Liver (tissue), 9 donors: ENCODE data around the gene PRKACA. TPM values are rescaled to one million over a fixed set of nuclear protein-coding genes. Genes with fewer than 3 reads are reported as not detected.

Experiments used
- DNase-seq: peaks from one replicate; pipeline ENCODE4 v3.0.0-alpha.2; 2017; ENCODE audit warnings: low spot score
- H3K27ac ChIP-seq, 2 donors: one replicate each; pipeline ENCODE4 v1.7.0; 2013; ENCODE audit warnings: inconsistent platforms in 2 of 2, low read length in 2 of 2, control low read depth in 1 of 2, low read depth in 1 of 2, mild to moderate bottlenecking in 1 of 2
- H3K27me3 ChIP-seq, 4 donors: one replicate each; pipeline versions ENCODE4 v1.6.1 to v1.7.0; 2013; ENCODE audit warnings: low read length in 3 of 4, inconsistent platforms in 1 of 4, mild to moderate bottlenecking in 1 of 4, moderate library complexity in 1 of 4; ENCODE audit not compliant: control insufficient read depth in 4 of 4, insufficient read depth in 4 of 4
- H3K36me3 ChIP-seq, 4 donors: one replicate each; pipeline versions ENCODE4 v1.6.1 to v1.7.0; 2013; ENCODE audit warnings: low read length in 3 of 4, mild to moderate bottlenecking in 3 of 4, low read depth in 1 of 4, moderate library complexity in 1 of 4; ENCODE audit not compliant: control insufficient read depth in 4 of 4, insufficient read depth in 3 of 4
- H3K4me1 ChIP-seq, 4 donors: one replicate each; pipeline versions ENCODE4 v1.6.1 to v1.7.0; 2013; ENCODE audit warnings: low read length in 3 of 4, mild to moderate bottlenecking in 3 of 4, moderate library complexity in 1 of 4; ENCODE audit not compliant: control insufficient read depth in 4 of 4, insufficient read depth in 4 of 4
- H3K4me3 ChIP-seq, 3 donors: one replicate each; pipeline versions ENCODE4 v1.6.1 to v1.7.0; 2013; ENCODE audit warnings: low read length in 3 of 3, control low read depth in 1 of 3, low read depth in 1 of 3, mild to moderate bottlenecking in 1 of 3
- H3K9ac ChIP-seq, 2 donors: one replicate each; pipeline ENCODE4 v1.7.0; 2013; ENCODE audit warnings: low read length in 2 of 2, mild to moderate bottlenecking in 2 of 2, moderate library complexity in 2 of 2, control low read depth in 1 of 2, low read depth in 1 of 2
- H3K9me3 ChIP-seq, 4 donors: one replicate each; pipeline versions ENCODE4 v1.6.1 to v1.7.0; 2013; ENCODE audit warnings: low read length in 3 of 4; ENCODE audit not compliant: control insufficient read depth in 4 of 4
- EGR1 ChIP-seq, 2 donors: IDR thresholded peaks; 2 replicates each; pipeline ENCODE4 v1.6.1; 2016 to 2018; ENCODE audit warnings: antibody characterized with exemption in 2 of 2, low read depth in 2 of 2
- FOXA1 ChIP-seq: IDR thresholded peaks from 2 replicates; pipeline ENCODE4 v1.6.1; 2016; ENCODE audit warnings: antibody characterized with exemption
- FOXA2 ChIP-seq: IDR thresholded peaks from 2 replicates; pipeline ENCODE4 v1.6.1; 2016; ENCODE audit warnings: antibody characterized with exemption
- GABPA ChIP-seq, 2 donors: IDR thresholded peaks in 1 of 2; conservative IDR thresholded peaks in 1 of 2; 2 replicates each; pipeline ENCODE4 v1.6.1; 2016; ENCODE audit warnings: antibody characterized with exemption in 2 of 2, mild to moderate bottlenecking in 1 of 2, moderate library complexity in 1 of 2
- HNF4A ChIP-seq, 2 donors: conservative IDR thresholded peaks; 2 replicates each; pipeline ENCODE4 v1.6.1; 2016; ENCODE audit warnings: antibody characterized with exemption in 2 of 2, mild to moderate bottlenecking in 2 of 2
- HNF4G ChIP-seq: IDR thresholded peaks from 2 replicates; pipeline ENCODE4 v1.6.1; 2016; ENCODE audit warnings: antibody characterized with exemption
- JUND ChIP-seq, 2 donors: IDR thresholded peaks; 2 replicates each; pipeline ENCODE4 v1.6.1; 2016; ENCODE audit warnings: antibody characterized with exemption in 2 of 2
- NR2F2 ChIP-seq: IDR thresholded peaks from 2 replicates; pipeline ENCODE4 v1.6.1; 2016; ENCODE audit warnings: antibody characterized with exemption
- RAD21 ChIP-seq, 2 donors: IDR thresholded peaks; 2 replicates each; pipeline ENCODE4 v1.6.1; 2016; ENCODE audit warnings: antibody characterized with exemption in 2 of 2, mild to moderate bottlenecking in 2 of 2
- RXRA ChIP-seq, 2 donors: IDR thresholded peaks; 2 replicates each; pipeline ENCODE4 v1.6.1; 2017 to 2018; ENCODE audit warnings: antibody characterized with exemption in 2 of 2, mild to moderate bottlenecking in 1 of 2
- SP1 ChIP-seq: IDR thresholded peaks from 2 replicates; pipeline ENCODE4 v1.6.1; 2018; ENCODE audit warnings: antibody characterized with exemption, mild to moderate bottlenecking
- TAF1 ChIP-seq: conservative IDR thresholded peaks from 2 replicates; pipeline ENCODE4 v1.6.1; 2016; ENCODE audit warnings: antibody characterized with exemption, mild to moderate bottlenecking
- YY1 ChIP-seq: IDR thresholded peaks from 2 replicates; pipeline ENCODE4 v1.6.1; 2016; ENCODE audit warnings: antibody characterized with exemption, mild to moderate bottlenecking
- WGBS: extraction: QIAGEN DNeasy Blood & Tissue Kit; methylation state at CpG from one replicate; pipeline ENCODE4 v1.1.7; 2013; 5-methylcytosine and 5-hydroxymethylcytosine counted together
- polyA plus RNA-seq, 2 donors: library from polyadenylated mRNA; stranded (reverse) in 1 of 2; unstranded in 1 of 2; fragments of 200-250 nt in 1 of 2; fragments of >200 nt in 1 of 2; fragmentation: Nextera tagmentation in 1 of 2; extraction: Ambion mirVana in 1 of 2; gene quantifications; one replicate each; pipeline versions ENCODE4 v1.2.1 to v1.2.3, GENCODE V29; 2013 to 2015
- total RNA-seq, 2 donors: library from RNA; depleted of rRNA; stranded (reverse); fragments of >200 nt; gene quantifications; one replicate each; pipeline ENCODE4 v1.2.3, GENCODE V29; 2014
- TF ChIP-seq, protein P1 (sequence below): IDR thresholded peaks from 2 replicates; pipeline ENCODE4 v1.6.1; 2016; ENCODE audit warnings: antibody characterized with exemption
- TF ChIP-seq, protein P2 (sequence below): IDR thresholded peaks from 2 replicates; pipeline ENCODE4 v1.6.1; 2016; ENCODE audit warnings: antibody characterized with exemption
- TF ChIP-seq, protein P3 (sequence below): IDR thresholded peaks from 2 replicates; pipeline ENCODE4 v1.6.1; 2016; ENCODE audit warnings: antibody characterized with exemption
- TF ChIP-seq, protein P4 (sequence below): IDR thresholded peaks from 2 replicates; pipeline ENCODE4 v1.6.1; 2016; ENCODE audit warnings: antibody characterized with exemption, mild to moderate bottlenecking
- TF ChIP-seq, protein P5 (sequence below): fragments of 150-350 bp; IDR thresholded peaks from 2 replicates; pipeline ENCODE4 v1.5.1; 2017; ENCODE audit warnings: improper control_type of control experiment, low read depth, low read length; ENCODE audit not compliant: missing input control
- donor health status: healthy.
- donor health status: healthy.
- donor health status: healthy.
- donor health status: healthy.
- donor health status: healthy.

The PRKACA gene
- total and polyA plus RNA-seq, 4 donors, result 15.5 to 72.4 (median 40.2) TPM

DNA sequence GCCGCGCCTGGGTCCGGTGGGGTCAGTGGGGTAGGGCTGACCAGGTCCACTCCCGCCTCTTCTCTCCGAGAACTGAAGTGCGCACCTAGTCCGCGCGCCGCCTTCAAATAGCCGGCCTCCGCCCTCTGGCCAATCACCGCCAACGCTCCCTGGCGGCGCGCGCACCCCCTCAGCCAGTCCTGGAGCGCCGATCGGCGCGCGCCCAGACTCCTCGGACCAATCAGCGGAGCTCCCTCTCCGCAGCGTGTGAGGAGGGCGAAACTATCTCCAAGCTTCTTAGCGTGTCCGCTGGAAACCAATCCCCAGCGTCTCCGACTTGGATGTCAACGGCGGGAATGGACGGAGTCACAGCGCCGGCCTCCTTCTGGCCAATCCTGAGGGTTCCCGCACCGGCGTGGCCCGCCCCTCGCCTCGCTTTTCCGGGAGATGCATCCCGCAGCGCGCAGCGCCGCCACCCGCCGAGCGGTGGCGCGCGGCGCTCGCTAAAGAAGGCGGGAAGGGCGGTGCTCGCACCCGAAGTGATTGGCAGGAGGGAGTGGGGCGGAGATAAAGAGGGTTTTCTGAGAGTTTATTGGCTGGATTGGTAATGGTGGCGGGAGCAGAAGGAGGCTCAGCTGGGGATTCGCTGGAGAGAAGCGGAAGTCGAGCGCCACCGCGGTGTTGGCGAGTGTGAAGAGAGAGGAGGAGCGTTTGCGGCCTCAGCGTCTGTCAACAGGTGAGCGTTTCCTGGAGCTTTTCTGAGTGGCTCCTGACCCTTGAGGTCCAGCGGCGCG lies 19.1 kb upstream of the PRKACA start, which contains the start of gene ASF1B:
Gene ASF1B (minus strand): TSS at position 81 of the 773 bp plus-strand sequence. CDS start 133 bp downstream, outside the sequence.
- WGBS, result under 1% methylated on average over 78 of the region's 78 CpGs
- H3K9me3 ChIP-seq, result no peaks in the 10 kb centered on the region
- peak within 1 kb of the TSS; percentile 61 to 74 for H3K9ac ChIP-seq
- no peaks in the 10 kb centered on the region for H3K27me3 ChIP-seq
- TF ChIP-seq, protein P1, sequence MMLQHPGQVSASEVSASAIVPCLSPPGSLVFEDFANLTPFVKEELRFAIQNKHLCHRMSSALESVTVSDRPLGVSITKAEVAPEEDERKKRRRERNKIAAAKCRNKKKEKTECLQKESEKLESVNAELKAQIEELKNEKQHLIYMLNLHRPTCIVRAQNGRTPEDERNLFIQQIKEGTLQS, result no peak
- TF ChIP-seq, protein P2, sequence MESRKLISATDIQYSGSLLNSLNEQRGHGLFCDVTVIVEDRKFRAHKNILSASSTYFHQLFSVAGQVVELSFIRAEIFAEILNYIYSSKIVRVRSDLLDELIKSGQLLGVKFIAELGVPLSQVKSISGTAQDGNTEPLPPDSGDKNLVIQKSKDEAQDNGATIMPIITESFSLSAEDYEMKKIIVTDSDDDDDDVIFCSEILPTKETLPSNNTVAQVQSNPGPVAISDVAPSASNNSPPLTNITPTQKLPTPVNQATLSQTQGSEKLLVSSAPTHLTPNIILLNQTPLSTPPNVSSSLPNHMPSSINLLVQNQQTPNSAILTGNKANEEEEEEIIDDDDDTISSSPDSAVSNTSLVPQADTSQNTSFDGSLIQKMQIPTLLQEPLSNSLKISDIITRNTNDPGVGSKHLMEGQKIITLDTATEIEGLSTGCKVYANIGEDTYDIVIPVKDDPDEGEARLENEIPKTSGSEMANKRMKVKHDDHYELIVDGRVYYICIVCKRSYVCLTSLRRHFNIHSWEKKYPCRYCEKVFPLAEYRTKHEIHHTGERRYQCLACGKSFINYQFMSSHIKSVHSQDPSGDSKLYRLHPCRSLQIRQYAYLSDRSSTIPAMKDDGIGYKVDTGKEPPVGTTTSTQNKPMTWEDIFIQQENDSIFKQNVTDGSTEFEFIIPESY, result no peak
- TF ChIP-seq YY1 (peak; percentile 94), FOXA1 (peak; percentile 30), SP1 (peak; percentile 89), EGR1 (IDR thresholded peaks at IDR 0.05; ENCODE audit: low read depth in 2 of 2) (peak in 1 of 2 donors; percentile 8), HNF4A (conservative IDR thresholded peaks at IDR 0.05) (peak in 1 of 2 donors; percentile 6), HNF4G (no peak), GABPA (IDR thresholded peaks at IDR 0.05 in 1 of 2, conservative IDR thresholded peaks at IDR 0.05 in 1 of 2) (peak; percentile 57 to 88), JUND (IDR thresholded peaks at IDR 0.05) (peak; percentile 49 to 51), FOXA2 (peak; percentile 47), RAD21 (IDR thresholded peaks at IDR 0.05) (peak; percentile 83 to 95), NR2F2 (no peak), TAF1 (peak; percentile 81), RXRA (IDR thresholded peaks at IDR 0.05) (peak in 1 of 2 donors; percentile 15)
- TF ChIP-seq, protein P3, sequence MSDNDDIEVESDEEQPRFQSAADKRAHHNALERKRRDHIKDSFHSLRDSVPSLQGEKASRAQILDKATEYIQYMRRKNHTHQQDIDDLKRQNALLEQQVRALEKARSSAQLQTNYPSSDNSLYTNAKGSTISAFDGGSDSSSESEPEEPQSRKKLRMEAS, result no peak
- TF ChIP-seq, protein P4, sequence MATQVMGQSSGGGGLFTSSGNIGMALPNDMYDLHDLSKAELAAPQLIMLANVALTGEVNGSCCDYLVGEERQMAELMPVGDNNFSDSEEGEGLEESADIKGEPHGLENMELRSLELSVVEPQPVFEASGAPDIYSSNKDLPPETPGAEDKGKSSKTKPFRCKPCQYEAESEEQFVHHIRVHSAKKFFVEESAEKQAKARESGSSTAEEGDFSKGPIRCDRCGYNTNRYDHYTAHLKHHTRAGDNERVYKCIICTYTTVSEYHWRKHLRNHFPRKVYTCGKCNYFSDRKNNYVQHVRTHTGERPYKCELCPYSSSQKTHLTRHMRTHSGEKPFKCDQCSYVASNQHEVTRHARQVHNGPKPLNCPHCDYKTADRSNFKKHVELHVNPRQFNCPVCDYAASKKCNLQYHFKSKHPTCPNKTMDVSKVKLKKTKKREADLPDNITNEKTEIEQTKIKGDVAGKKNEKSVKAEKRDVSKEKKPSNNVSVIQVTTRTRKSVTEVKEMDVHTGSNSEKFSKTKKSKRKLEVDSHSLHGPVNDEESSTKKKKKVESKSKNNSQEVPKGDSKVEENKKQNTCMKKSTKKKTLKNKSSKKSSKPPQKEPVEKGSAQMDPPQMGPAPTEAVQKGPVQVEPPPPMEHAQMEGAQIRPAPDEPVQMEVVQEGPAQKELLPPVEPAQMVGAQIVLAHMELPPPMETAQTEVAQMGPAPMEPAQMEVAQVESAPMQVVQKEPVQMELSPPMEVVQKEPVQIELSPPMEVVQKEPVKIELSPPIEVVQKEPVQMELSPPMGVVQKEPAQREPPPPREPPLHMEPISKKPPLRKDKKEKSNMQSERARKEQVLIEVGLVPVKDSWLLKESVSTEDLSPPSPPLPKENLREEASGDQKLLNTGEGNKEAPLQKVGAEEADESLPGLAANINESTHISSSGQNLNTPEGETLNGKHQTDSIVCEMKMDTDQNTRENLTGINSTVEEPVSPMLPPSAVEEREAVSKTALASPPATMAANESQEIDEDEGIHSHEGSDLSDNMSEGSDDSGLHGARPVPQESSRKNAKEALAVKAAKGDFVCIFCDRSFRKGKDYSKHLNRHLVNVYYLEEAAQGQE, result peak; percentile 77
- TF ChIP-seq, protein P5, sequence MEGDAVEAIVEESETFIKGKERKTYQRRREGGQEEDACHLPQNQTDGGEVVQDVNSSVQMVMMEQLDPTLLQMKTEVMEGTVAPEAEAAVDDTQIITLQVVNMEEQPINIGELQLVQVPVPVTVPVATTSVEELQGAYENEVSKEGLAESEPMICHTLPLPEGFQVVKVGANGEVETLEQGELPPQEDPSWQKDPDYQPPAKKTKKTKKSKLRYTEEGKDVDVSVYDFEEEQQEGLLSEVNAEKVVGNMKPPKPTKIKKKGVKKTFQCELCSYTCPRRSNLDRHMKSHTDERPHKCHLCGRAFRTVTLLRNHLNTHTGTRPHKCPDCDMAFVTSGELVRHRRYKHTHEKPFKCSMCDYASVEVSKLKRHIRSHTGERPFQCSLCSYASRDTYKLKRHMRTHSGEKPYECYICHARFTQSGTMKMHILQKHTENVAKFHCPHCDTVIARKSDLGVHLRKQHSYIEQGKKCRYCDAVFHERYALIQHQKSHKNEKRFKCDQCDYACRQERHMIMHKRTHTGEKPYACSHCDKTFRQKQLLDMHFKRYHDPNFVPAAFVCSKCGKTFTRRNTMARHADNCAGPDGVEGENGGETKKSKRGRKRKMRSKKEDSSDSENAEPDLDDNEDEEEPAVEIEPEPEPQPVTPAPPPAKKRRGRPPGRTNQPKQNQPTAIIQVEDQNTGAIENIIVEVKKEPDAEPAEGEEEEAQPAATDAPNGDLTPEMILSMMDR, result peak; percentile 95
- peaks cover 3 to 14% (median 6%) of the 10 kb centered on the region in 4 donors for H3K4me1 ChIP-seq
- peak; percentile 95 for DNase-seq
- H3K36me3 ChIP-seq, result no peaks in the 10 kb centered on the region
- H3K4me3 ChIP-seq, result peak within 1 kb of the TSS; percentile 61 to 83 (median 64)
- H3K27ac ChIP-seq, result peak within 1 kb of the TSS; percentile 93 to 99
